ENCODE results near the gene ATG7.

ATG7 gene

DNA sequence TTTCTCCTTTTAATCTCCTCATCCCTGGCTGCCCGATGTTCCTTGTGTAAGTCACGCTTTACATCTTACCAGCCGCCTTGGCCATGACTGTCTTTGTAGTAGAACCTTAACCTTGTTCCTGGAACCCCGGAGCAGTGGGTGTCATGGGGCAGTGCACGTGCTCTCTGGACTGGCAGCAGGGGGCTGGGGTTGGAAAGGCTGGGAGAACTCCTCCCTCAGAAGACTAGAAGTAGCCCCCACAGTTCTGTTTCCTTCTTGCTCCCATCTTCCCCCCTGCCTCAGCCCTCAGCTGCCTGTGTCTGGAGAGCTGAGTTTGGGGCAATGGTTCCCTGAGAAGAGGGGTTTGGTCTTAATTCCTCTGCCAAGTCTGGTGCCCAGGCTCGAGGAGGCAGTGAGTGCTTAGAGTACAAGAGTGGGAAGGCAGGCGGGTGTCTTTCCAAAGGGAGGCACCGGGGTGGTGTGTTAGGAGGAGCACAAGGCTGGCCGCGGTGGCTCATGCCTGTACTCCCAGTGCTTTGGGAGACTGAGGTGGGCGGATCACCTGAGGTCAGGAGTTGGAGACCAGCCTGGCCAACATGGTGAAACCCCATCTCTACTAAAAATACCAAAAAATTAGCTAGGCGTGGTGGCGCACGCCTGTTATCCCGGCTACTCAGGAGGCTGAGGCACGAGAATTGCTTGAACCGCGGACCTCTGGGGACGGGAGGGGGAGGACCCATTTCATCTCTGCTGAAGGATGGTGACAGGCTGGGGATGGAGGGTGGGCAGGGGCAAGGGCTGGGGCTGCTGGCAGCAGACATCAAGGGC, 271.1 kb downstream of the ATG7 start:
- Histone ChIP-seq H3K4me2 (ENCODE audit: low read length) (no peak overlapping the region), H2AFZ (no peak overlapping the region), H3K27me3 (ENCODE audit: control insufficient read depth, insufficient read depth, low read length) (no peaks in the 10 kb centered on the region), H3K9me3 (ENCODE audit: control insufficient read depth, low read length) (no peaks in the 10 kb centered on the region), H3K27ac (no peak overlapping the region), H3K79me2 (no peaks in the 10 kb centered on the region), H3K9ac (no peak overlapping the region), H3K36me3 (ENCODE audit: control insufficient read depth, insufficient read depth, low read length) (no peaks in the 10 kb centered on the region), H3K4me3 (ENCODE audit: low read depth, low read length) (no peak overlapping the region), H3K4me1 (peaks cover under 1% of the 10 kb centered on the region)
- no peak for TF ChIP-seq CTCF (IDR thresholded peaks at IDR 0.05)

GRCh38 chr3:11543948-11544387, 271.8 kb downstream of the ATG7 start:
- H3K27me3 ChIP-seq (ENCODE audit: control insufficient read depth, insufficient read depth, low read length): no peaks in the 10 kb centered on the region
- TF ChIP-seq CTCF (IDR thresholded peaks at IDR 0.05): no peak

GRCh38 chr3:11544412-11545181, 272.4 kb downstream of the ATG7 start:
- Histone ChIP-seq H3K27me3 (ENCODE audit: control insufficient read depth, insufficient read depth, low read length) (no peaks in the 10 kb centered on the region), H3K4me3 (ENCODE audit: low read depth, low read length) (no peak overlapping the region), H3K79me2 (no peaks in the 10 kb centered on the region), H3K9ac (no peak overlapping the region), H3K4me2 (ENCODE audit: low read length) (no peak overlapping the region), H3K4me1 (peaks cover 6% of the 10 kb centered on the region), H3K9me3 (ENCODE audit: control insufficient read depth, low read length) (no peaks in the 10 kb centered on the region), H2AFZ (no peak overlapping the region), H3K27ac (no peak overlapping the region), H3K36me3 (ENCODE audit: control insufficient read depth, insufficient read depth, low read length) (no peaks in the 10 kb centered on the region)
- TF ChIP-seq CTCF (IDR thresholded peaks at IDR 0.05): no peak

More at GRCh38 chr3:11543948-11544387, 271.8 kb downstream of the ATG7 start:
- Histone ChIP-seq H3K9me3 (ENCODE audit: control insufficient read depth, low read length) (no peaks in the 10 kb centered on the region), H3K4me1 (peaks cover 6% of the 10 kb centered on the region), H2AFZ (no peak overlapping the region), H3K4me2 (ENCODE audit: low read length) (no peak overlapping the region), H3K79me2 (no peaks in the 10 kb centered on the region), H3K9ac (no peak overlapping the region), H3K36me3 (ENCODE audit: control insufficient read depth, insufficient read depth, low read length) (no peaks in the 10 kb centered on the region), H3K27ac (no peak overlapping the region), H3K4me3 (ENCODE audit: low read depth, low read length) (no peak overlapping the region)

DNA sequence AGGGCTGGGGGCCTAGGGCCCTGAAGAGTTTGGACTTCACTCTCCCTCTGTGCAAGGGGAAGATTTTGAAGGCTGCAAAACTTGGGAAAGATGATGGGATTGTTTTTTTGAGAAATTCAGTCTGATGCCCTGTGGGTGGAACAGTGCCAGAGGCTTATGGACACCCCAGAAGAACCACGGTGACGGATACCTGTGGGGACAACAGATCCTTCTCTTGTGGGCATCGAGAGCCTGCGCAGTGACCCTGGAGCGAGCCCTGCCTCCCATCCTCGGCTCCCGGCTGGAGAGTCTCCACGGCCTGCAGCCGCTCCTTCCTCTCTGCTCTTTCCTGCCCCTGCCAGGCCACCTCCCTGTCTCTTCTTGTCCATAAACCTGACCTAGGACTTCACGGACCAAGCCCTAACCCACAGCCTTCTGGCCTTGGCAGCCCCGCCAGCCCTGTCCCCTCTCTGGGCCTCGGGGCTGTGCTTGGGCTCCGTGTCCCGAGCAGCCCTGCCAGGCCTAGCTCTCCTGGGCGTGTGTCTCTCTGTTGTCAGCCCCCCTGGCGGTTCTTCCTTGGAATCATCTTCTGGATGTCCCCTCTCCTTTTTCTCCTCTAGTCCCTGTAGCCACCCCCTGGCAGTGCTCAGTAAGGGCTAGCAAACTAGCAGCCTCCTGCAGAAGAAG, 273.1 kb downstream of the ATG7 start:
- TF ChIP-seq CTCF (IDR thresholded peaks at IDR 0.05): no peak
- Histone ChIP-seq H3K9me3 (ENCODE audit: control insufficient read depth, low read length) (no peaks in the 10 kb centered on the region), H3K36me3 (ENCODE audit: control insufficient read depth, insufficient read depth, low read length) (no peaks in the 10 kb centered on the region)

More for the DNA sequence above, 273.1 kb downstream of the ATG7 start:
- no peak overlapping the region for H3K27ac ChIP-seq
- H2AFZ ChIP-seq: no peak overlapping the region
- no peaks in the 10 kb centered on the region for H3K27me3 ChIP-seq (ENCODE audit: control insufficient read depth, insufficient read depth, low read length)
- H3K79me2 ChIP-seq: no peaks in the 10 kb centered on the region
- no peak overlapping the region for H3K4me2 ChIP-seq (ENCODE audit: low read length)
- H3K4me3 ChIP-seq (ENCODE audit: low read depth, low read length): no peak overlapping the region
- no peak overlapping the region for H3K9ac ChIP-seq
- peaks cover 6% of the 10 kb centered on the region for H3K4me1 ChIP-seq

All from parathyroid adenoma (tissue), 2 donors.